Neutrophil (primary cell): Measurements from ENCODE around the gene PRDM2.

Source experiments
- H3K27ac ChIP-seq: fragments of 200-600 bp; sonication (generic); 2 replicates; pipeline ENCODE4 v1.5.1; 2016; ENCODE audit warnings: mild to moderate bottlenecking, moderate library complexity
- H3K27me3 ChIP-seq: fragments of 200-600 bp; sonication (generic); 2 replicates; pipeline ENCODE4 v1.6.0; 2016; ENCODE audit warnings: mild to moderate bottlenecking
- H3K36me3 ChIP-seq: fragments of 200-600 bp; sonication (generic); 2 replicates; pipeline ENCODE4 v1.5.1; 2017
- H3K4me1 ChIP-seq, 2 experiments: fragments of 200-600 bp in 1 of 2; sonication (generic) in 1 of 2; 1 replicate in 1 of 2; 2 replicates in 1 of 2; pipeline versions ENCODE4 v1.5.1 to v1.6.1; 2013 to 2016; ENCODE audit warnings: low read depth in 1 of 2, low read length in 1 of 2, mild to moderate bottlenecking in 1 of 2, moderate library complexity in 1 of 2; ENCODE audit not compliant: control insufficient read depth in 1 of 2, insufficient read depth in 1 of 2
- H3K4me3 ChIP-seq, 2 experiments: fragments of 200-600 bp in 1 of 2; sonication (generic) in 1 of 2; 1 replicate in 1 of 2; 2 replicates in 1 of 2; pipeline ENCODE4 v1.5.1; 2013 to 2016; ENCODE audit warnings: low read depth in 1 of 2, low read length in 1 of 2, mild to moderate bottlenecking in 1 of 2, moderate library complexity in 1 of 2
- H3K9me3 ChIP-seq: fragments of 200-600 bp; sonication (generic); 2 replicates; pipeline ENCODE4 v1.5.1; 2016
- TF ChIP-seq, protein P1 (sequence below): fragments of 200-600 bp; sonication (generic); IDR thresholded peaks from 2 replicates; pipeline ENCODE4 v1.5.1; 2016; ENCODE audit warnings: antibody characterized with exemption

PRDM2 gene

DNA sequence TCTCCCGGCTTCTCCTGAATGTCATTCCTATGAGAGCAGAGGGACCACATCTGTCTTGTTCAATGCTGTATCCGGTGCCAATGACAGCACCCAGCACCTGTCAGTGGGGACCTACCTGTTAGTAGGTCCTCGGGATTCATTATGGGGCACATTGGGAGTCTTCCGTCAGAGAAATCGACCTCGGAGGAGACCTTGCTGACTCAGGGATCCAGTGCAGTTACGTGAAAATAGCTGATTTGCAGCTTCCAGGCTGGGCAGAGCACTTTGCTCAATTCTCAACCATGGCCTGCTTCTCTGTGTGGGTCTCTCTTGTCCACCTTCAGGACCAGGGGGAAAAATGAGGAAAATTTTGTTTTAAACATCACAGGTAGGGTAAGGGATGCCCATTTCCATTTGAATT is 130.2 kb downstream of the PRDM2 start:
- no peak overlapping the region for H3K27ac ChIP-seq
- H3K27me3 ChIP-seq = peaks cover 22% of the 10 kb centered on the region
- no peaks in the 10 kb centered on the region for H3K9me3 ChIP-seq

DNA sequence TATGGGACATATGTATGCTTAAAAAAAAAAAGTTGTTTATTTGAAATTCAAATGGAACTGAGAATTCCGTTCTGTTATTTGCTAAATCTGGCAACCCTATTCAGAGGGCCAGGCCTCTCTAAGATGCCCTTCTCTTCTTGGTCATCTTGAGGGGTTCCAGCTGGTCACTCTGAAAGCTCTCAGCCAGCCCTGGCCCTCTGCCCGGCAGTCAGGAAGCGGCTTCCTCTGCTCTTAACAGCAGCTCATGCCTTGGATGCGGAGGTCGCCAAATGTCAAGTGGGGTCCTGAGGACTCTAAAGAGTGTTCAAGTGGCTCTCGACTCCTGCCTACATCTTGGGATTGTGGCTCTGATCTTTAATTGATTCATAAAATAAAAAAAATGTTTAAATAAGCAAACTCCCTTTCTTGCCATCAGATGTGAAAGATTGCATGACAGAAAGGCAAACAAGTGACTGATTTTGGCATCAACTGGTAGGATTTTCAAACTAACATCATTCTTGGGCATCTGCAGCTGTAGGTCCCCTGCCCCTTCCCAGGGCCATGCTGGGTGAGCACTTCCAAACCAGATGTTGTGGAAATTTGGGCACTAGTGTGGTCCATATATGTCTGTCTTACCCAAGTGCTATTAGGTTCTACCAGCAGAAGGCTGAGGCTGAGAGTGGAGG is 130.8 kb downstream of the PRDM2 start:
- H3K36me3 ChIP-seq = no peaks in the 10 kb centered on the region
- TF ChIP-seq, protein P1, sequence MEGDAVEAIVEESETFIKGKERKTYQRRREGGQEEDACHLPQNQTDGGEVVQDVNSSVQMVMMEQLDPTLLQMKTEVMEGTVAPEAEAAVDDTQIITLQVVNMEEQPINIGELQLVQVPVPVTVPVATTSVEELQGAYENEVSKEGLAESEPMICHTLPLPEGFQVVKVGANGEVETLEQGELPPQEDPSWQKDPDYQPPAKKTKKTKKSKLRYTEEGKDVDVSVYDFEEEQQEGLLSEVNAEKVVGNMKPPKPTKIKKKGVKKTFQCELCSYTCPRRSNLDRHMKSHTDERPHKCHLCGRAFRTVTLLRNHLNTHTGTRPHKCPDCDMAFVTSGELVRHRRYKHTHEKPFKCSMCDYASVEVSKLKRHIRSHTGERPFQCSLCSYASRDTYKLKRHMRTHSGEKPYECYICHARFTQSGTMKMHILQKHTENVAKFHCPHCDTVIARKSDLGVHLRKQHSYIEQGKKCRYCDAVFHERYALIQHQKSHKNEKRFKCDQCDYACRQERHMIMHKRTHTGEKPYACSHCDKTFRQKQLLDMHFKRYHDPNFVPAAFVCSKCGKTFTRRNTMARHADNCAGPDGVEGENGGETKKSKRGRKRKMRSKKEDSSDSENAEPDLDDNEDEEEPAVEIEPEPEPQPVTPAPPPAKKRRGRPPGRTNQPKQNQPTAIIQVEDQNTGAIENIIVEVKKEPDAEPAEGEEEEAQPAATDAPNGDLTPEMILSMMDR = no peak
- no peak overlapping the region for H3K27ac ChIP-seq
- peaks cover 28% of the 10 kb centered on the region for H3K27me3 ChIP-seq
- no peaks in the 10 kb centered on the region for H3K4me1 ChIP-seq
- no peaks in the 10 kb centered on the region for H3K9me3 ChIP-seq
- H3K4me3 ChIP-seq = no peak overlapping the region

More for the DNA sequence above, 130.2 kb downstream of the PRDM2 start:
- no peaks in the 10 kb centered on the region for H3K4me1 ChIP-seq
- no peak overlapping the region for H3K4me3 ChIP-seq
- H3K36me3 ChIP-seq = no peaks in the 10 kb centered on the region
- TF ChIP-seq, protein P1 = no peak

GRCh38 chr1:13832100-13832499 is 132.1 kb downstream of the PRDM2 start:
- H3K27ac ChIP-seq = no peak overlapping the region
- H3K4me3 ChIP-seq = no peak overlapping the region
- peaks cover 37% of the 10 kb centered on the region for H3K27me3 ChIP-seq
- H3K4me1 ChIP-seq = no peaks in the 10 kb centered on the region
- no peaks in the 10 kb centered on the region for H3K36me3 ChIP-seq
- no peaks in the 10 kb centered on the region for H3K9me3 ChIP-seq
- TF ChIP-seq, protein P1 = no peak

DNA sequence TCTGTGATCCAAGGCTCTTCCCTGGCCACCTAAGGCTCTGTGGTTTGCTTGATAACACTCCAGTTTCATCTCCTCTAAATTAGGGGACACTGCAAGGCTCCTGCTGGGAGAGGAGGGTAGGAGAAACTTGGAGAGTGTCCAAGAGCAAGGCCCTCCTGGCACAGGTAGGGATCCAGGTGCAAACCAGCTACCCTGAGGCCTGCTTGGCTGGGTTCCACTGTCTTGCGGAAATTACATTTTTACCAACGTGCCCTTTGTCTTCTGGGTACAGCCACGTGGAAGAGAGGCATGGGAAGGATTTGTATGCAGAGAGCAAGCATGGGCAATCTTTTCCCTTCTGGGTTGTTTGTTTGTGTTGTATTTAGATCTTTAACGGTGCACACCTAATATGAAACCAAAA is 132.5 kb downstream of the PRDM2 start:
- Histone ChIP-seq H3K4me3 (no peak overlapping the region), H3K9me3 (no peaks in the 10 kb centered on the region), H3K36me3 (no peaks in the 10 kb centered on the region), H3K27ac (no peak overlapping the region), H3K27me3 (peaks cover 37% of the 10 kb centered on the region), H3K4me1 (no peaks in the 10 kb centered on the region)
- TF ChIP-seq, protein P1 = no peak

- Histone ChIP-seq H3K9me3 (no peaks in the 10 kb centered on the region), H3K4me3 (no peak overlapping the region), H3K27ac (no peak overlapping the region), H3K4me1 (no peaks in the 10 kb centered on the region), H3K27me3 (peaks cover 25% of the 10 kb centered on the region), H3K36me3 (no peaks in the 10 kb centered on the region)
- TF ChIP-seq, protein P1 = no peak
Measured at GRCh38 chr1:13836136-13836535, 136.1 kb downstream of the PRDM2 start.
